Activated T-cell treated with anti-CD3 and anti-CD28 coated beads, Interleukin-2, amount 50 U/mL, for 24 hours (primary cell): ENCODE measurements around the gene TRIM47.
A peak's percentile ranks its signal among the peaks of the same experiment; 100 is the strongest.

Source experiments
- DNase-seq: peaks from one replicate; pipeline ENCODE4 v3.0.0-alpha.2; 2020
- H3K27ac Mint-ChIP-seq: 2 replicates; pipeline ENCODE4 v1.8.0; 2020; ENCODE audit warnings: mild to moderate bottlenecking, mixed read lengths
- H3K27me3 Mint-ChIP-seq: 2 replicates; pipeline ENCODE4 v1.8.0; 2020; ENCODE audit warnings: mixed read lengths
- H3K36me3 Mint-ChIP-seq: 2 replicates; pipeline ENCODE4 v1.8.0; 2020; ENCODE audit warnings: low read depth, mixed read lengths
- H3K4me1 Mint-ChIP-seq: 2 replicates; pipeline ENCODE4 v1.8.0; 2020; ENCODE audit warnings: low read depth, mixed read lengths
- H3K4me3 Mint-ChIP-seq: 2 replicates; pipeline ENCODE4 v1.8.0; 2020; ENCODE audit warnings: mild to moderate bottlenecking, moderate library complexity, mixed read lengths
- H3K9me3 Mint-ChIP-seq: 2 replicates; pipeline ENCODE4 v1.8.0; 2020; ENCODE audit warnings: mixed read lengths

Gene TRIM47

DNA sequence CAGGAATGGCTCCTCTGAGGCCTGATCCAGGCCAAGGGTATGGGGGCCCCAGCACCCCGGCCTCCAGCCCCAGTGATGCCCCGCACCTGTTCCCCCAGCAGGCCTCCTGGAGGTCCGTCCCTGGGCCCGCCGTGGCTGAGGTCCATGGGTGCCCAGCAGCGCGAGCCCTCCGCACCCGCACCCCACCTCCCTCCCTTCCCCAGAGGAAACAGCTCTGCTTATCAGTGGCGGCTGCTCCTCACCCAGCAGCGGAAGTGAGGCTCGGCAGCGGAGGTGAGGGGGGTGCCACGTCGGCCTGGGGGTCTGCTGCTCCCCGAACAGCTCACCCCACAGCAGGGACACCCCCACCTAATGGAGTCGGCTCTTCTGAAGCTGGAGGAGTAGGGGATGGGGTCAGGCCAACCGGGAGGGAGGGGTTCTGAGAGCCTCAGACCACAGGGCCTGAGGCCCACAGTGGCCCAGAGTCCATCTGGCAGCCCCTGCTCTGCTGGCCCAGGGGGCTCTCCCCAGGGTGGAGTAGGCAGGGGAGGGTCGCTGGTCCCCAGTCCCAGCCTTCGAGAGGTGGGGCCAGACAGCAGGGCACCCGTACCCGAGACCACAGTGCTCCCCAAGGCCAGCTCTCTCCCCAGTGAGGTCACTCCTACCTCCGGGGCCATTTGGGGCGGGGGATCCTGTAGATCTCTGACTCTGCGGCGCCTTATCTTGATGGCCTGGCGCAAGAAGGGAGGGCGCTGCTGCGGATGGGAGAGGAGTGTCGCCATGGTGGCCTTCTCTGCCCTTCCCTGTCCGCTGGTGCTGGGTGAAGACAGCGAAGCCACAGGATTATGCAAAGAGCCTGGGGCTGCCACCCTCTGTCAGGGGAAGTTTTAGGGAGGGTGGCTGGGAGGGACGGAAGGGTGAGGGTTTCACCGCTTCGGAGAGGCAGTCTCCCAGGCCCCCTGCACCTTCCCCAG, 34.5 kb downstream of the TRIM47 start, which contains the start of gene UNC13D:
Gene UNC13D (minus strand): TSS at position 828 of the 953 bp plus-strand sequence. CDS start 67 bp downstream, at position 761.
- no peaks in the 10 kb centered on the region for H3K9me3 Mint-ChIP-seq
- H3K36me3 Mint-ChIP-seq: peaks cover 80% of the 10 kb centered on the region
- H3K4me1 Mint-ChIP-seq: peaks cover 29% of the 10 kb centered on the region

DNA sequence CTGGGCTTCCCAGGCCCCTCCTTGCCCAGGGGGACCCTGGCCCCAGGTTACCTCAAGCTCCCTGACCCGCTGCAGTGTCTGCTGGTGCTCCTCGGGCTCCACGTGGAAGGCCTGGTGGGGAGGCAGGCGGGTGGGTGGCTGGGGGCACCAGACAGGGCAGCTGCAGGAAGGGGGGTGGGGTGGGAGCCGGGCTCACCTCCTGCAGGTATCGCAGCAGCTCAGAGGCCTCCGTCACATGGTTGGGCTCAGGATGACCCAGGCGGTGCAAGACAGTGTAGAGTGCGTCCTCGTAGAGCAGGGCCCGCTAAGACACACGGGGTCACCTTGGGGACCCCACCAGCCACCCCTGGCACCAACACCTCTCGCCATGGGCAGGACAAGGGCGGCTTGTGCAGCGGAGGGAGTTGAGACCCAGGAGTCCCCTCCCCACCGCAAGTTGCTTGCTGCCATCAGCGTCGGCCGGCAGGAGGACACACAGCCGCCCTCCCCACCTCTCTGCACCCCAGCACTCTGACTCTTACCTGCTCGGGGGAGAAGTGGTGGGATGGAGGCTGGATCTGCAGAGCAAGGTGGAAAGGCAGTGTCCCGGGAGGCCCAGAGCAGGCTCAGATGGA, 35.3 kb downstream of the TRIM47 start:
- H3K27ac Mint-ChIP-seq: peak overlapping the region; percentile 96
- no peaks in the 10 kb centered on the region for H3K9me3 Mint-ChIP-seq
- peak overlapping the region; percentile 96 for H3K4me3 Mint-ChIP-seq
- peak; percentile 73 for DNase-seq
- peaks cover 80% of the 10 kb centered on the region for H3K36me3 Mint-ChIP-seq
- peaks cover 24% of the 10 kb centered on the region for H3K4me1 Mint-ChIP-seq
- H3K27me3 Mint-ChIP-seq: no peaks in the 10 kb centered on the region

More for the DNA sequence above, 34.5 kb downstream of the TRIM47 start, which contains the start of gene UNC13D:
- Mint-ChIP-seq H3K27ac (peak within 1 kb of the TSS; percentile 96), H3K27me3 (no peaks in the 10 kb centered on the region), H3K4me3 (peak within 1 kb of the TSS; percentile 96)
- peak; percentile 80 for DNase-seq

DNA sequence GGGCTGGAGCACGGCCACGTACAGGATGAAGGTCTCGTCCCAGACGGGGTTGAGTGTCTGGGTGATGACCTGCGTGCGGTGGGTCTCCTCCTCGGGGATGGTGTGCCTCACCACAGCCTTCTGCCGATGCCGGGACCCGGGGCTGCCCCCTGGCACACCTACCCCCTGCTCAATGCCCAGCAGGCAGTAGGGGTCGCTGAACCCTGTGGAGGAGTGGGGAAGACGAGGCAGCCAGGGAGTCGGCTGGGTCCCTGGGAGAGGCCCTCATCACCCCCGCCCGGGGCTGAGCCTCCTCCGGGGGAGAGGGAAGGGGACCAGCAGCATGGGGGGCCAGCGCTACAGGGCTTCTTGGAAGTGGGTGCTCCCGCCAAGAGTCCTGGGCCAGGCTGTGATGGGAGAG, 36.0 kb downstream of the TRIM47 start:
- no peaks in the 10 kb centered on the region for H3K9me3 Mint-ChIP-seq
- H3K4me1 Mint-ChIP-seq: peaks cover 21% of the 10 kb centered on the region
- no peak for DNase-seq
- no peaks in the 10 kb centered on the region for H3K27me3 Mint-ChIP-seq
- H3K4me3 Mint-ChIP-seq: peak overlapping the region; percentile 96
- peak overlapping the region; percentile 96 for H3K27ac Mint-ChIP-seq
- peaks cover 80% of the 10 kb centered on the region for H3K36me3 Mint-ChIP-seq

DNA sequence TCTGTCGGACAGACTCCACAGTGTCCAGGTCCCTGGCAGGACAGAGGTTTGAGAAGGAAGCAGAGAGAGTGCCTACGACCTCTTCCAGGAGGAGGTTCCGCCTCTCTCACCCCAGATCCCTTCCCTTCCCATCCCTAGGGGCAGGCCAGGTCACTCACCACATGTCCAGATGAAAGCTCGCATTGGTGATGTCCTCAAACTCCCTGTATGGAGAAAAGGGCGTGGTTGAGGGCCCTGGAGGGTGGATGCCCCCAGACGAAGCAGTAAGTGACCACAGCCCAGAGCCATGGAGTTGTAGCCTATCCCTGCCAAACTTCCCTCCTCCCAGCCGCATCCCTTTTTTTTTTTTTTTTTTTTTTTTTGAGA, 37.6 kb downstream of the TRIM47 start:
- no peaks in the 10 kb centered on the region for H3K9me3 Mint-ChIP-seq
- no peak overlapping the region for H3K27ac Mint-ChIP-seq
- no peak for DNase-seq
- H3K27me3 Mint-ChIP-seq: no peaks in the 10 kb centered on the region
- H3K4me1 Mint-ChIP-seq: peaks cover 21% of the 10 kb centered on the region
- H3K36me3 Mint-ChIP-seq: peaks cover 77% of the 10 kb centered on the region
- H3K4me3 Mint-ChIP-seq: no peak overlapping the region

DNA sequence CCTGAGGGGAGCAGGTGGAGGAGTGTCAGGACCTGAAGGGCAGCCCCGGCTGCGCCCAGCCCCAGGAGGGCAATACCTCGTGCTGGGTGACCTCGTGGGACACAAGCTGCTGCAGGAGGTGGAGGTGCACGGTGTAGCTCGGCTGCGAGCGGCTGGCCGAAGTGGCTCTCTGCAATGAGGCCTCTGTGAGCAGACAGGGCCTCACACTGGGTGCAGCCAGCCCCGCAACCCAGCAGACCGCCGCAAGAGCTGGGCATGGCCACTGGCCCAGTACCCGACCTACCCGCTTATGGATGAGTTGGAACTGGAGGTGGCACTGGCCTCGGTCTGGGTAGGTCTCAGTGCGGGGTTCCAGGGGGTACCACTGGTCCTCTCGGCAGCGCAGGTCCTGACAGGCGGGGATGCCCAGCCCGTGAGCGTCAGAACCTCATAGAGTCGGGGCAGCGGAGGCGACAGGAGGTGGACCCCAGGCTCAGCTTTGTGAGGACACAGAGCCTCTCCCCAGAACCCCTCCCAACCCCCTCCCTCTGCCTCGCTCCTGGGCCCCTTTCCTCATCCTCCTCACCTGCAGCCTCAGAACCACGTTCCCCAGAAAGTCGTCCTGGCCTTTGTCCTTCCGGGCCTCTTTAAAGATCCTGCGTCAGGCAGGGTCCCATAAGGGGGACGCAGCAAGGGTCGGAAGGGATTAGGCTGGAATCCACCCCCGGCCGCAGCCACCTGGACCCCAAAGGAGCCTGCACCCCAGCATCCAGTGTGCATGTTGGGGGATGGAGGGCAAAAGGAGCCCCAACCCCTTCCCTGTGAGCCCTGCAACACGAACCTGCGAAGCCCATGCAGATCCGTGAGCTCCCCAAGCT, 38.2 kb downstream of the TRIM47 start:
- H3K4me3 Mint-ChIP-seq: no peak overlapping the region
- H3K27ac Mint-ChIP-seq: peak overlapping the region; percentile 64
- peaks cover 77% of the 10 kb centered on the region for H3K36me3 Mint-ChIP-seq
- no peaks in the 10 kb centered on the region for H3K9me3 Mint-ChIP-seq
- peaks cover 19% of the 10 kb centered on the region for H3K4me1 Mint-ChIP-seq
- DNase-seq: no peak
- no peaks in the 10 kb centered on the region for H3K27me3 Mint-ChIP-seq

DNA sequence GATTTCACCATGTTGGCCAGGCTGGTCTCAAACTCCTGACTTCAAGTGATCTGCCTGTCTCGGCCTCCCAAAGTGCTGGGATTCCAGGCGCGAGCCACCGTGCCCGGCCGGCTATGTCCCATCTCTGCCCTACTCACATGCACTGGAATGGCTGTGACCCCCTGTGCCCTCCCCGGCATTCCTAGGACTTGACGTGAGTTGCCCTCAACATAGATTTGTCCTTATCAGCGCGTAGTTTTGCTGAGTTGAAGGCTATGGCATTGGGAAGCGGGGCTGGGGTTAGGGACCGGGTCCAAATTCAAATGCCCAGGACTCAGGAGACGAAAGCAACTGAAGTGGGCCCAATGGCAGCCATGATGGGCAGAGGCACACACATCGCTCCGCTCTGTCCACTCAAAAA, 40.0 kb downstream of the TRIM47 start:
- no peaks in the 10 kb centered on the region for H3K27me3 Mint-ChIP-seq
- peaks cover 89% of the 10 kb centered on the region for H3K36me3 Mint-ChIP-seq

DNA sequence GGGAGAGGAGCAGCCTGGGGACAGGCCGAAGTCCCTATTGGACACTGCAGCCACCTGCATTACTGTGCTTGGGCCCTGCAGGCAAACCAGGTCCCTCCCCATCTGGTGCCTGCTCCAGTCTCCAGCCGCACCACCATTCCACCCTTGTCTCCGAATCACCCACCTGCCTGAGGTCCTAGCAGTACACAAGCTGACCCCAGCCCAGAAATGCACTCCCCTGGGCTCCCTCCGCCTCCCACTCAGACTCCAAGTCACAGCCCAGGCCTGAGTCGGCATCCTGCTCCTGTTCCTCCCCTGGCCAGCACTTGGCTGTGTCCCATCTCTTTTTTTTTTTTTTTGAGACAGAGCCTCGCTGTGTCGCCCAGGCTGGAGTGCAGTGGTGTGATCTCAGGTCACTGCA, 40.5 kb downstream of the TRIM47 start:
- Mint-ChIP-seq H3K27me3 (no peaks in the 10 kb centered on the region), H3K4me3 (no peak overlapping the region), H3K27ac (peak overlapping the region; percentile 52), H3K36me3 (peaks cover 90% of the 10 kb centered on the region), H3K9me3 (no peaks in the 10 kb centered on the region), H3K4me1 (peaks cover 33% of the 10 kb centered on the region)
- DNase-seq: no peak

More for the DNA sequence above, 40.0 kb downstream of the TRIM47 start:
- H3K27ac Mint-ChIP-seq: peak overlapping the region; percentile 52
- no peaks in the 10 kb centered on the region for H3K9me3 Mint-ChIP-seq
- H3K4me3 Mint-ChIP-seq: no peak overlapping the region
- DNase-seq: no peak
- peaks cover 29% of the 10 kb centered on the region for H3K4me1 Mint-ChIP-seq

DNA sequence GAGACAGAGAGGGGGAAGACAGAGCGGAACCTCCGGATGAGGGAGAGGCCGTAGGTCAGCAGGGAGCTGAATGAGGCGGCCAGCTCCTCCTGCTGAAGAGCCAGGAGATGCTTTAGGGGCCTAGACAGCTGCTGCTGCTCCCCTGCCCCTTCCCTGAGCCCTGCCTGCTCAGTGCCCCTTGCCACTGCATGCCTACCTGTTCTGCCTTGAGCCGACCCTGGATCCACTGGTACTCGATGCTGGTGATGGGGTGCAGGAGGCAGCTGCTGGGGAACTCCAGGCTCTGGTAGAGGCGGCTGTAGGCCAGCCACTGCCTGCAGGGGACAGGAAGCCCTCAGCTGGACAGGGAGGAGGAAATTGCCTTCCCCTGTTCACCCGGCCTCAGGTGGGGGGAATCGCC, 41.8 kb downstream of the TRIM47 start:
- Mint-ChIP-seq H3K27me3 (no peaks in the 10 kb centered on the region), H3K4me3 (no peak overlapping the region), H3K27ac (peak overlapping the region; percentile 55), H3K9me3 (no peaks in the 10 kb centered on the region), H3K36me3 (peaks cover 92% of the 10 kb centered on the region), H3K4me1 (peaks cover 36% of the 10 kb centered on the region)
- no peak for DNase-seq

DNA sequence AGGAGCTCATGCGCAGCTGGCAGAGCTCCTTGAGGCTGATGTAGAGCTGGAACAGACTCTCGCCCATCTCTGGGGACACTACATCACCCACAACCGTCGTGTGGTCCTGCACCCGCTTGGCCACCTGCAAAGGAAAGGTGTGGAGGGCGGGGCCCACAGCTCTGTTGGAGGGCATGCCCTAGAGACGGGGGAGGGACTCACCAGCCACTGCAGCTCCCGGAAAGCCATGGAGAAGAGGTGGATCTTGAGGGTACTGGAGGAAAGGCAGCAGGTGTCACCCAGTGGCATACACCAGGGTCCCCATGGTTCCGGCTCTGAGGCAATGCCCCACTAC, 42.8 kb downstream of the TRIM47 start:
- no peak overlapping the region for H3K4me3 Mint-ChIP-seq
- peaks cover 92% of the 10 kb centered on the region for H3K36me3 Mint-ChIP-seq
- no peak for DNase-seq
- peaks cover 35% of the 10 kb centered on the region for H3K4me1 Mint-ChIP-seq
- peak overlapping the region; percentile 11 for H3K27ac Mint-ChIP-seq
- no peaks in the 10 kb centered on the region for H3K27me3 Mint-ChIP-seq
- H3K9me3 Mint-ChIP-seq: no peaks in the 10 kb centered on the region

DNA sequence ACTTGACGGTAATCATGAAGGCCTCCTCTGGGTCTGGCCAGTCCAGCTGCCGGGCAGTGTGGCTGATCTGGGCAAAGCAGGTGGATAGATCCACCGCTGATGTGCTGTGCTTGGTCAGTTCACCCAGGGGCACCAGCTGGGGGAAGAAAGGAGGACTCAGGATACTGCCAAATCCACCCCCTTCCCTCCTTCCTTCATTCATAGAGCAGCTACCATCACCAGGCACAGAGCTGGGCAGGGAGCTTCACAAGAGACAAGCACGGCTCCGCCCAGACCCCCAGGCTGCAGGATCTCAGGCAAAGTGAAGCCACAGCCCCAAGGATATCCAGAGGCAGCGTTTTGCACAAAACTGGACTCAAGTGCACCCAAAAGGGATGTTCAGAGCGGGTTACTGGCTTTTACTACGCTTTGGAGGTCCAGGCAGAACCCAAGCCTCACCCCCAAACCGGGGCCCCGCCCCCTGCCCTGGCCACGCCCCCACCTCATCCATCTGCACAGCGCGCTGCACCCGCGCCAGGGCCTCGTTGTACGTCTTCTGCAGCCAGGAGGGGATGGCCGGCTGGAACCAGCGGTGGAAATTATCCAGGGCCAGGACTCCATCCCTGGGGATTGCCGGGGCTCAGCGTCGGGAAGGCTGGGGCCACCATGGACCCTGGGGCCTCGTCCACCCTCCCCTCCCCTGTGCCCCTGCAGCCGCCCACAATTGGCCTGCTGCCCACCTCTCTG, 43.3 kb downstream of the TRIM47 start:
- Mint-ChIP-seq H3K27me3 (no peaks in the 10 kb centered on the region), H3K27ac (peak overlapping the region; percentile 93), H3K4me3 (no peak overlapping the region), H3K36me3 (peaks cover 92% of the 10 kb centered on the region), H3K4me1 (peaks cover 36% of the 10 kb centered on the region), H3K9me3 (no peaks in the 10 kb centered on the region)
- no peak for DNase-seq

DNA sequence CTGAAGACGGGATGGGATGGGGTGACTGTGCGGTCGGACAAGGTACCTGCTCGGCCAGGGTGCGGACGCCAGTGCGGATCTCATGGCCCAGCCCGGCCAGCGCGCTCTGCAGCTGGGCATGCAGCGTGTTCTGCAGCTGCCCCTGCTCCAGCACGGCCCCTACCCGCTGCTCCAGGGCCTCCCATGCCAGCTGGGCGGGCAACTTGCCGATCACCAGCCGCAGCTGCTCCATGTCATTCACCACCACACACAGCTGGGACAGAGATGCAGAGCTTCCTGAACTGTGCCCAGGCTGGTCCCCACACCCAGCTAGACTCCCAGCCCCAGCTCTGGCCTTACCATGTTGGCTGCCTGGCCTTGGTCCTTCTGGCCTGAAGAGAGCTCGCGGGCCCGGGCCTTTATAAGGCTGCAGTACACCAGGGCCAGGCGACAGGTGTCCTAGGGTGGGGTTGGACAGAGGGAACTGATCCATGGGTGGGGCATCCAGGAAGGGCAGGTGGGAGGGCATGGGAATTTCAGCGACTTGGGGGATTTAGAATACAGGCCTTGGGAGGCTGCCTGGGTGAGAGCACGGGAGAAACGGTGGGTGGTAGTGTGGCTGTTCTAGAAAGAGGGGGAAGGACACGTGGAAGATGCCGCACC, 44.0 kb downstream of the TRIM47 start:
- no peak for DNase-seq
- peaks cover 36% of the 10 kb centered on the region for H3K4me1 Mint-ChIP-seq
- H3K36me3 Mint-ChIP-seq: peaks cover 92% of the 10 kb centered on the region
- no peak overlapping the region for H3K4me3 Mint-ChIP-seq
- H3K27ac Mint-ChIP-seq: peak overlapping the region; percentile 93
- H3K9me3 Mint-ChIP-seq: no peaks in the 10 kb centered on the region
- no peaks in the 10 kb centered on the region for H3K27me3 Mint-ChIP-seq

DNA sequence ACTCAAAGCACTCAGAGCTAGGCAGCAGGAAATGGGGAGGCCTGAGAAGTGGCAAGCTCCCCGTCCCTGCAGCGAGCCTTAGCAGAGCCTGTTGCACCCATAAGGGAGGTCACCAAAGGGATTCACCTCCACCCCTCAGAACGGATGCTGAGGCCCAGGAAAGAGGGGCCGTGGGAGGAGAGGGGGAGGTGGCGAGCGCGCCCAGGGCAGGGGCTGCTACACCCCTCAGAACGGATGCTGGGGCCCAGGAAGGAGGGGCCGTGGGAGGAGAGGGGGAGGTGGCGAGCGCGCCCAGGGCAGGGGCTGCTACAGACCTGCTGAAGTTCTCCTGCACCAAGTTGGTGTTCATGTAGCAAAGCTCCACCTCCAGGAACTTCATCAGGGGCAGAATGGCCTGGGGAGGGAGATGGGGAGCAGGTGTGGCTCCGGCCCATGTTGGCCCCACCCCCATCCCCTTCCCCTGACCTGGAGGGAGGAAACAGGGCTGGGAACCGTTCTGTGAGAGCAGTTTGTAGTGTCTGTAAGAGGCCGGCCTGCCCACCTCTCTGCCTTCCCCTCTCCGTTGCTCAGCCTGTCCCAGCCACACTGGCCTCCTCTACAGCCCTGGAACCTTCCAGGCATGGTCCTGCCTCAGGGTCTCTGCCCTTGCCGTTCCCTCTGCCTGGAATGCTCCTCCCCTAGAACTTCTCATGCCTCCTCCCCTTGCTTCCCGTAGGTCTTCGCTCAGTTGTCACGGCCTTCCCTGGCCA, 45.6 kb downstream of the TRIM47 start:
- Mint-ChIP-seq H3K9me3 (no peaks in the 10 kb centered on the region), H3K4me3 (peak overlapping the region; percentile 65), H3K27me3 (no peaks in the 10 kb centered on the region), H3K4me1 (peaks cover 43% of the 10 kb centered on the region), H3K27ac (peak overlapping the region; percentile 93), H3K36me3 (peaks cover 92% of the 10 kb centered on the region)
- DNase-seq: peak; percentile 63

DNA sequence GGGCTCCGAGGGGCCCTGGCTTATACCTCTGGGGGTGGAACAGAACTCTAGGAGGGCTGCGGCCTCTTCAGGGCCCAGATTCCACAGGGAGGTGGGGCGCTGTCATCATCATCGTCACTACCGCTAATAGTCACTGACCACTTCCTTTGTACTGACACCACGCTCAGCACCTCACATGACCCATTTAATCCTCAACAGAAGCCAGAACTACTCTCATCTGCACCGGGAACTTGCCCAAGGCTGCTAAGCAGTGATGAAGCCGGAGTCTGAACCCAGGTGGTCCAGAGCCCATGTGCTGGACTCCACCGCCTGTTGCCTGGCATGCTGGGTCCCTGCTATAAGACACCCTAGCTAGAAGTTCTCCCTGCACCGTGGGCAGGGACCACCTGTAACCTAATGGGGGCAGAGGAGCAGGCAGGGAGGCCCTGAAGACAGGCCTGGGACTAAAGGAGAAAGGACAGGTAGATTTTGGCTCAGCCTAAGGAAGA, 46.2 kb downstream of the TRIM47 start:
- Mint-ChIP-seq H3K27ac (peak overlapping the region; percentile 93), H3K4me1 (peaks cover 50% of the 10 kb centered on the region)
- peak; percentile 66 for DNase-seq

More for the DNA sequence above, 46.2 kb downstream of the TRIM47 start:
- Mint-ChIP-seq H3K27me3 (no peaks in the 10 kb centered on the region), H3K9me3 (no peaks in the 10 kb centered on the region), H3K4me3 (peak overlapping the region; percentile 65), H3K36me3 (peaks cover 92% of the 10 kb centered on the region)
